Mesenchymal stem cell (in vitro differentiated cells and primary cell): ENCODE data around the gene AFAP1L2.
A peak's percentile ranks its signal among the peaks of the same experiment; 100 is the strongest.

ENCODE experiments used
- DNase-seq: peaks from one replicate; pipeline ENCODE4 v3.0.0-alpha.2; 2013
- H2AFZ ChIP-seq: one replicate; pipeline ENCODE4 v1.6.1; 2013; ENCODE audit warnings: low read depth, mild to moderate bottlenecking, control low read depth, inconsistent platforms, low read length, moderate library complexity
- H2AK5ac ChIP-seq: 2 replicates; pipeline ENCODE4 v1.6.1; 2013; ENCODE audit warnings: low read length, moderate library complexity, mild to moderate bottlenecking, inconsistent platforms; ENCODE audit not compliant: severe bottlenecking
- H2BK120ac ChIP-seq: one replicate; pipeline ENCODE4 v1.6.1; 2013; ENCODE audit warnings: low read depth, mild to moderate bottlenecking, inconsistent platforms, low read length, moderate library complexity
- H2BK12ac ChIP-seq, 2 experiments: one replicate each; pipeline ENCODE4 v1.6.1; 2013; ENCODE audit warnings: inconsistent platforms in 2 of 2, low read length in 2 of 2, mild to moderate bottlenecking in 2 of 2, moderate library complexity in 2 of 2, control low read depth in 1 of 2
- H2BK15ac ChIP-seq: one replicate; pipeline ENCODE4 v1.6.1; 2013; ENCODE audit warnings: mild to moderate bottlenecking, low read depth, inconsistent platforms; ENCODE audit not compliant: poor library complexity, severe bottlenecking
- H2BK5ac ChIP-seq: 2 replicates; pipeline ENCODE4 v1.6.1; 2013; ENCODE audit warnings: low read depth, mild to moderate bottlenecking, low read length, control low read depth, inconsistent platforms; ENCODE audit not compliant: poor library complexity, severe bottlenecking
- H3K14ac ChIP-seq, 2 experiments: one replicate each; pipeline ENCODE4 v1.6.1; 2013; ENCODE audit warnings: inconsistent platforms in 2 of 2, low read length in 2 of 2, control low read depth in 1 of 2, mild to moderate bottlenecking in 1 of 2, moderate library complexity in 1 of 2
- H3K18ac ChIP-seq, 2 experiments: one replicate each; pipeline ENCODE4 v1.6.1; 2013; ENCODE audit warnings: inconsistent platforms in 2 of 2, low read length in 2 of 2, control low read depth in 1 of 2, low read depth in 1 of 2, mild to moderate bottlenecking in 1 of 2
- H3K23ac ChIP-seq, 2 experiments: one replicate each; pipeline ENCODE4 v1.6.1; 2013; ENCODE audit warnings: inconsistent platforms in 2 of 2, low read length in 2 of 2, mild to moderate bottlenecking in 2 of 2, moderate library complexity in 2 of 2, control low read depth in 1 of 2
- H3K27ac ChIP-seq: 2 replicates; pipeline ENCODE4 v1.5.1; 2013; ENCODE audit warnings: mild to moderate bottlenecking, moderate library complexity, low read length, control low read depth, inconsistent platforms; ENCODE audit not compliant: poor library complexity, severe bottlenecking
- H3K27me3 ChIP-seq, 2 experiments: 2 replicates each; pipeline versions ENCODE4 v1.6.1 to v1.7.0; 2013; ENCODE audit warnings: low read length in 2 of 2, mild to moderate bottlenecking in 2 of 2, moderate library complexity in 2 of 2, control low read depth in 1 of 2, inconsistent platforms in 1 of 2; ENCODE audit not compliant: control insufficient read depth in 1 of 2, insufficient read depth in 1 of 2
- H3K36me3 ChIP-seq, 2 experiments: 2 replicates each; pipeline versions ENCODE4 v1.6.1 to v1.7.0; 2013; ENCODE audit warnings: low read length in 2 of 2, control low read depth in 1 of 2, inconsistent platforms in 1 of 2, low read depth in 1 of 2, mild to moderate bottlenecking in 1 of 2; ENCODE audit not compliant: insufficient read depth in 2 of 2, control insufficient read depth in 1 of 2
- H3K4ac ChIP-seq, 2 experiments: one replicate each; pipeline ENCODE4 v1.6.1; 2013; ENCODE audit warnings: inconsistent platforms in 2 of 2, low read length in 2 of 2, mild to moderate bottlenecking in 2 of 2, moderate library complexity in 2 of 2, control low read depth in 1 of 2, low read depth in 1 of 2
- H3K4me1 ChIP-seq: 2 replicates; pipeline ENCODE4 v1.6.1; 2013; ENCODE audit warnings: low read depth, low read length, control low read depth; ENCODE audit not compliant: control insufficient read depth, insufficient read depth
- H3K4me2 ChIP-seq: 2 replicates; pipeline ENCODE4 v1.6.1; 2013; ENCODE audit warnings: low read length, mild to moderate bottlenecking, inconsistent platforms; ENCODE audit not compliant: poor library complexity, severe bottlenecking
- H3K4me3 ChIP-seq, 2 experiments: 2 replicates each; pipeline versions ENCODE4 v1.5.1 to v1.7.0; 2013; ENCODE audit warnings: low read length in 2 of 2, mild to moderate bottlenecking in 2 of 2, control low read depth in 1 of 2, low read depth in 1 of 2; ENCODE audit not compliant: insufficient read depth in 1 of 2
- H3K79me1 ChIP-seq: replicated peaks from 2 replicates; pipeline ENCODE4 v1.6.1; 2013; ENCODE audit warnings: mild to moderate bottlenecking, control low read depth, low read length, inconsistent platforms; ENCODE audit not compliant: poor library complexity, severe bottlenecking
- H3K9ac ChIP-seq: 2 replicates; pipeline ENCODE4 v1.7.0; 2013; ENCODE audit warnings: mild to moderate bottlenecking, low read length, moderate library complexity
- H3K9me3 ChIP-seq: 2 replicates; pipeline ENCODE4 v1.7.0; 2013; ENCODE audit warnings: mild to moderate bottlenecking, low read length; ENCODE audit not compliant: control insufficient read depth
- H4K8ac ChIP-seq: one replicate; pipeline ENCODE4 v1.6.1; 2013; ENCODE audit warnings: inconsistent platforms, mild to moderate bottlenecking, low read length, moderate library complexity
- H4K91ac ChIP-seq: one replicate; pipeline ENCODE4 v1.6.1; 2013; ENCODE audit warnings: mild to moderate bottlenecking, low read length, inconsistent platforms
- WGBS: methylation state at CpG from one replicate; pipeline ENCODE4 v1.1.7; 2013; ENCODE audit warnings: mixed read lengths; 5-methylcytosine and 5-hydroxymethylcytosine counted together

The AFAP1L2 gene

DNA sequence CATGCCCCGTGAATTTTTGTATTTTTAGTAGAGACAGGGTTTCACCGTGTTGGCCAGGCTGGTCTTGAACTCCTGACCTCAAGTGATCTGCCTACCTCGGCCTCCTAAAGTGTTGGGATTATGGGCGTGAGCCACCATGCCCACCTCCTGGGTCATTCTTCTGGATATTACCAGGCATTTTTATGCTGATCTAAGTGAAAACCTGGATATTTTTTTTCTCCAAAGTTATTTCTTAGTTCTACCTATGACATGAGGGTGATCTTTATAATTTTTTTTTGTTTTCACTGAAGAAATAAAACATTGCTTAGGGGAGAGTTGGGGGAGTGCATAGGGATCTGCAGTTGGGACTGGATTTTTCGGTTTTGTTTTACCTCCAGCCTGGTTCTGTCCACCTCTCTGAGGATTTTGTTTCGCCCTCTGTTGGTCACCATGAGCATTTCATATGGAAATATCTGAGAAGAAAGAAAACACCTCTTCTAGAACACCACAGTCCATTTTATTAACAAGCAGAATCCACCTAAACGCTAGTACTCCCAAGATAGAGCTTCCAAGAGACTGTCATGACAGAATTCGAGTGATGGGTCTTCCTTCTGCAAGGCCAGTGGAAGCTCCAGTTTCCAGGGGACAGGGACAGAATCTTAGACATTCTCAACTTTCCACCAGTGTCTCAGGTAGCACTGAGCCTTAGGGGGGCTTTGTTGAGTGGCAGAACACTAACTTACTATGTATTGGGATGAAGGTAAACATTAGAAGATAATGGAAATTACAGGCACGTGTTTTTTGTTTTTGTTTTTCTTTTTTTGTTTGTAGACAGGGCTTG, 33.4 kb upstream of the AFAP1L2 start:
- no peak overlapping the region for H2AK5ac ChIP-seq
- no peak overlapping the region for H3K14ac ChIP-seq
- no peak overlapping the region for H2BK5ac ChIP-seq
- H3K4me1 ChIP-seq, result no peaks in the 10 kb centered on the region
- DNase-seq, result peak; percentile 53
- no peak overlapping the region for H4K91ac ChIP-seq
- no peak overlapping the region for H3K18ac ChIP-seq
- H3K27me3 ChIP-seq, result peaks cover 0 to 25% of the 10 kb centered on the region in 2 experiments
- H2AFZ ChIP-seq, result no peak overlapping the region
- H3K23ac ChIP-seq, result no peak overlapping the region
- H3K27ac ChIP-seq, result no peak overlapping the region
- no peak overlapping the region for H2BK15ac ChIP-seq
- H3K4me3 ChIP-seq, result no peak overlapping the region
- no peak overlapping the region for H3K4me2 ChIP-seq
- H3K9ac ChIP-seq, result no peak overlapping the region
- H3K36me3 ChIP-seq, result peaks cover 8 to 45% of the 10 kb centered on the region in 2 experiments
- no peak overlapping the region for H3K4ac ChIP-seq
- 82% methylated on average over 7 of the region's 9 CpGs for WGBS
- no peaks in the 10 kb centered on the region for H3K9me3 ChIP-seq
- H2BK12ac ChIP-seq, result no peak overlapping the region
- no peak overlapping the region for H4K8ac ChIP-seq
- no peaks in the 10 kb centered on the region for H3K79me1 ChIP-seq
- H2BK120ac ChIP-seq, result no peak overlapping the region

- Histone ChIP-seq H3K27ac (no peak overlapping the region), H3K14ac (no peak overlapping the region), H2AK5ac (no peak overlapping the region), H3K18ac (no peak overlapping the region), H3K27me3 (peaks cover 0 to 25% of the 10 kb centered on the region in 2 experiments), H3K79me1 (no peaks in the 10 kb centered on the region), H2BK120ac (no peak overlapping the region), H3K9me3 (no peaks in the 10 kb centered on the region), H2AFZ (no peak overlapping the region), H4K91ac (no peak overlapping the region), H3K9ac (no peak overlapping the region), H4K8ac (no peak overlapping the region), H3K4ac (no peak overlapping the region), H3K23ac (no peak overlapping the region), H3K36me3 (peaks cover 8 to 43% of the 10 kb centered on the region in 2 experiments), H3K4me1 (no peaks in the 10 kb centered on the region), H2BK15ac (no peak overlapping the region), H2BK5ac (no peak overlapping the region), H3K4me3 (no peak overlapping the region), H3K4me2 (no peak overlapping the region), H2BK12ac (no peak overlapping the region)
- DNase-seq, result no peak
- WGBS, result 81% methylated on average over 2 of the region's 2 CpGs
Observed at GRCh38 chr10:114436941-114437340, 32.6 kb upstream of the AFAP1L2 start.

DNA sequence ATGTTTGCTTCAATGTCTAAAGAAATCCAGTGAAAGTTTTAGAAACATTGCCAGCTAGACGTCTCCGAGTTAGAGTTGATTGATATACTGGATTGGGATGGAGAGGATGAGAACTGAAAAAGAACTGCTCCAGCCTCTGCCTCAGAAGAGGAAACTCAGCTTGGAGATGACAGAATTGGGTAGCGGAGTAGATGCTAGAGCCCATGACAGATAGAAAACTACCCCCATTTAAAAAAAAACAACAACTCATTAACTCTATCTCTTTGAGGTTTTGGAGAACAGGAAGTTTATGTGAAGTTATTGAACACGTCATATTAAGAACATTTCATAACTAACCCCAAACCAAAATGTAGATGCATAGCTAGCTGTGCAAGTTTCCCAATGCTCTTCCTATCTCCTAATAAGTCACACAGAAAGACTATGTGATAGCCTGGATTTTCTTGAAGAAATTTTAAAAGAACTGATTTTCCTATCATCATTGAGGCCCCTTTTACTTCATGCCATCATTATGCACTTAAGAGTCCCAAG, 28.3 kb upstream of the AFAP1L2 start:
- Histone ChIP-seq H3K14ac (no peak overlapping the region), H3K9ac (no peak overlapping the region), H2BK12ac (no peak overlapping the region), H2AFZ (no peak overlapping the region), H3K4ac (no peak overlapping the region), H3K79me1 (no peaks in the 10 kb centered on the region), H2BK120ac (no peak overlapping the region), H3K27me3 (peaks cover 0 to 48% of the 10 kb centered on the region in 2 experiments), H3K9me3 (no peaks in the 10 kb centered on the region), H2AK5ac (no peak overlapping the region), H4K91ac (no peak overlapping the region), H3K36me3 (peaks cover 0 to 27% of the 10 kb centered on the region in 2 experiments), H2BK15ac (no peak overlapping the region), H3K18ac (no peak overlapping the region), H3K4me2 (no peak overlapping the region), H3K23ac (no peak overlapping the region), H3K4me1 (peaks cover 1% of the 10 kb centered on the region), H3K4me3 (no peak overlapping the region), H4K8ac (no peak overlapping the region), H2BK5ac (no peak overlapping the region), H3K27ac (no peak overlapping the region)
- 82% methylated on average over 3 of the region's 4 CpGs for WGBS
- DNase-seq, result peak; percentile 59

DNA sequence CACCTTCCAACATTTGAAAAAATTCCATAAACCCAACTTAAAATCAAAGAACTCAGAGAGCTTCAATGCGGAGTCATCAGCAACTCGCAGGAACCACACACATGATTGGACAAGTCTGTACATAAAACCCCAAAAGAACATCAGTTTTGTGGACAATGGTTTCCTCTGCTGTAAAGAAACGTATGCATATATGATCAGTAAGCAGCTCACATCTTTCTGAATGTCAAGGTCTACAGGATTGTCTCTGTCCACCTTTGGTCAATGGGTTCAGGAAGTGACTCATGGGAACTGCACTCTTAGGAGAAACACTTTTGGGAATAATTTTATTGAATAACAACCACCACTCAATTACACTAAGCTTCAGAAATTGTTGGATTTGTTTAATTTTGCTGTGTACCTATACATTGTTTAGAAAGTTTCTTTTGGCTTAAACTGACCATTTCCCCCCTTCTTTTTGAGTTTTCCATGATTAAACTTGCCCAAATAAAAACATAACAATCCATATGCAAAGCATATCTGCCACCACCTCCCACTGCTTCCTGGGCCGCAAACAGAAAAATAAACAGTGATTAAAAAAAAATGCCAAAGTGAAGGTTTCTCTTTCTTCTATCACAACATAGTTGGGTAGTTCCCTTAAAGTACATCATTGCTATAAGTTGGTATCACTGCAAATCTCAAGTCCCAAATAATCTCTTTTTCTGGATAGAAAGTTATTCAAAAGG, 27.3 kb upstream of the AFAP1L2 start:
- Histone ChIP-seq H3K27me3 (peaks cover 0 to 52% of the 10 kb centered on the region in 2 experiments), H3K36me3 (peaks cover 0 to 27% of the 10 kb centered on the region in 2 experiments), H4K8ac (no peak overlapping the region), H2BK120ac (no peak overlapping the region), H3K79me1 (no peaks in the 10 kb centered on the region), H2BK15ac (no peak overlapping the region), H2AFZ (no peak overlapping the region), H4K91ac (no peak overlapping the region), H3K4me3 (no peak overlapping the region), H3K9ac (no peak overlapping the region), H3K9me3 (no peaks in the 10 kb centered on the region), H3K18ac (no peak overlapping the region), H3K4ac (no peak overlapping the region), H2AK5ac (no peak overlapping the region), H3K4me1 (peaks cover 1% of the 10 kb centered on the region), H3K4me2 (no peak overlapping the region), H2BK12ac (no peak overlapping the region), H3K27ac (no peak overlapping the region), H3K14ac (no peak overlapping the region), H3K23ac (no peak overlapping the region), H2BK5ac (no peak overlapping the region)
- DNase-seq, result peak; percentile 6
- WGBS, result 85% methylated on average over 3 of the region's 4 CpGs
